KBM-7 (cell line): ENCODE data around the gene PLCH2.
A peak's percentile ranks its signal among the peaks of the same experiment; 100 is the strongest.

Source experiments
- DNase-seq: peaks from one replicate; pipeline ENCODE4 v3.0.0-alpha.2; 2015
- in situ Hi-C: fragments of 300-500 bp; cut with MboI; formaldehyde crosslinking; loops from 2 replicates; pipeline ENCODE4 v1.14.3; 2020; ENCODE audit warnings: low sequenced_read_pairs, low pct_unique_long_range_greater_than_20kb, mixed read lengths

Gene PLCH2, protein sequence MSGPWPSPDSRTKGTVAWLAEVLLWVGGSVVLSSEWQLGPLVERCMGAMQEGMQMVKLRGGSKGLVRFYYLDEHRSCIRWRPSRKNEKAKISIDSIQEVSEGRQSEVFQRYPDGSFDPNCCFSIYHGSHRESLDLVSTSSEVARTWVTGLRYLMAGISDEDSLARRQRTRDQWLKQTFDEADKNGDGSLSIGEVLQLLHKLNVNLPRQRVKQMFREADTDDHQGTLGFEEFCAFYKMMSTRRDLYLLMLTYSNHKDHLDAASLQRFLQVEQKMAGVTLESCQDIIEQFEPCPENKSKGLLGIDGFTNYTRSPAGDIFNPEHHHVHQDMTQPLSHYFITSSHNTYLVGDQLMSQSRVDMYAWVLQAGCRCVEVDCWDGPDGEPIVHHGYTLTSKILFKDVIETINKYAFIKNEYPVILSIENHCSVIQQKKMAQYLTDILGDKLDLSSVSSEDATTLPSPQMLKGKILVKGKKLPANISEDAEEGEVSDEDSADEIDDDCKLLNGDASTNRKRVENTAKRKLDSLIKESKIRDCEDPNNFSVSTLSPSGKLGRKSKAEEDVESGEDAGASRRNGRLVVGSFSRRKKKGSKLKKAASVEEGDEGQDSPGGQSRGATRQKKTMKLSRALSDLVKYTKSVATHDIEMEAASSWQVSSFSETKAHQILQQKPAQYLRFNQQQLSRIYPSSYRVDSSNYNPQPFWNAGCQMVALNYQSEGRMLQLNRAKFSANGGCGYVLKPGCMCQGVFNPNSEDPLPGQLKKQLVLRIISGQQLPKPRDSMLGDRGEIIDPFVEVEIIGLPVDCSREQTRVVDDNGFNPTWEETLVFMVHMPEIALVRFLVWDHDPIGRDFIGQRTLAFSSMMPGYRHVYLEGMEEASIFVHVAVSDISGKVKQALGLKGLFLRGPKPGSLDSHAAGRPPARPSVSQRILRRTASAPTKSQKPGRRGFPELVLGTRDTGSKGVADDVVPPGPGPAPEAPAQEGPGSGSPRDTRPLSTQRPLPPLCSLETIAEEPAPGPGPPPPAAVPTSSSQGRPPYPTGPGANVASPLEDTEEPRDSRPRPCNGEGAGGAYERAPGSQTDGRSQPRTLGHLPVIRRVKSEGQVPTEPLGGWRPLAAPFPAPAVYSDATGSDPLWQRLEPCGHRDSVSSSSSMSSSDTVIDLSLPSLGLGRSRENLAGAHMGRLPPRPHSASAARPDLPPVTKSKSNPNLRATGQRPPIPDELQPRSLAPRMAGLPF (N-terminal part only)

DNA sequence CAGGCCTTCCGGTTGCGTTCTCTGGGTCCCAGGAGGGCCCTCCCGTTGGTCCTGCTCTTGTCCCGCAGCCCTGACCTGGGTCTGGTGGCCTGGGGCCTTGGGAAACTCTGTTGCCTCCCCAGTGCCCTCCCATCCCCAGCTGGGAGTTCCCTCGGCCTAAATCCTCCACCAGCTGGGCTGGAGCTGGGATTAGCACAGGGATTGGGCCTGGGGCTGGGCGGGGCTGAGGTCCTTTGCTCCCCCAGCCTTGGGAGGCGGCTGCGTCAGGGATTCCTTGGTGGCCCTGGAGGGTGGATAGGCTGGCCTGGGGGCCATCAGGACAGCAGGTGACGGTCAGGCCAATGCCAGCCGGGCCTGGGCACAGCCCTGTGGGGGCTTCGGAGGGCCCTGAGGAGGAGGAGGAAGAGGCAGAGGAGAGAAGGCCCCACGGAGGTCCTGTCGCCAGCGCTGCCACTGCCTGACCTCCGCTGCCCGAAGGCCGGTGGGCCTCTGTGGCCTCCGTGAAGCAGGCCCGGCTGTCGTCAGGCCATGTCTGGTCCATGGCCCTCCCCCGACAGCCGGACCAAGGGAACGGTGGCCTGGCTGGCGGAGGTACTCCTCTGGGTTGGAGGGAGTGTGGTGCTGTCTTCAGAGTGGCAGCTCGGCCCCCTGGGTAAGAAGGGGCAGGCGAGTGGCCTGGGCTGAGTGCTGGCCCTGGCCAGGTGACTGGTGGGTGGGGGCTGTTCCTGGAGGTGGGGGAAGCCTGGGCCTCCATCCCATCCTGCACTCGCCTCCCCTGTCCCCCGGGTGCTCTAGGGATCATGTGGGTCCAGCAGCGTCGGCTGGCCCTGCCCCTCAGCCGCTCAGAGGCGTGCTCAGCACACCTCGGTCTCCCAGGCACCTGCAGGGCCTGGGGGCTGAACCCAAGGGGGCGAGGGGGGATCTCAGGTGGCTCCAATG lies at the start of gene PLCH2:
PLCH2 (plus strand) TSS at position 229 of the 939 bp plus-strand sequence; CDS start at position 529, 300 bp downstream.
- in situ Hi-C loops, result no loop called here
- no peak for DNase-seq

DNA sequence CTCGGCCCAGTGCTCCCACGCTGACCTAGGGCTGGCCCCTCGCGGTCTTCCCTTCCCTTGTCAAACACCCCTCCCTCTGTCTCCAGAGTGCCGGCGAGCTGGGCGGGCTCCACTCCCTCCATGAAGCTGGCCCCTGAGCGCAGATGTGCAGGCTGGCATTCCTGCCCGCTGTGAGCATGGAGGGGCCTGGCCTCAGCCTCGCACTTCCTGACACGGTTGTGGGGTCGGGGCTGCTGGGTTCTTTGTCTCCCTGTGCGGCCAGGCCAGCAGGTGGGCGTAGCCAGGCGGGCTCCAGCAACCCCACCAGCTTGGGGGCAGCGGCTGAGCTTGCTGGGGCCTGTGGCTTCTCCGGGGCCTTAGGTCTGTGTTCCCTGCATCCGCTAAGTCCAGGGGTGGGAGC lies 49.5 kb upstream of the PLCH2 start:
- in situ Hi-C loops, result no loop called here

DNA sequence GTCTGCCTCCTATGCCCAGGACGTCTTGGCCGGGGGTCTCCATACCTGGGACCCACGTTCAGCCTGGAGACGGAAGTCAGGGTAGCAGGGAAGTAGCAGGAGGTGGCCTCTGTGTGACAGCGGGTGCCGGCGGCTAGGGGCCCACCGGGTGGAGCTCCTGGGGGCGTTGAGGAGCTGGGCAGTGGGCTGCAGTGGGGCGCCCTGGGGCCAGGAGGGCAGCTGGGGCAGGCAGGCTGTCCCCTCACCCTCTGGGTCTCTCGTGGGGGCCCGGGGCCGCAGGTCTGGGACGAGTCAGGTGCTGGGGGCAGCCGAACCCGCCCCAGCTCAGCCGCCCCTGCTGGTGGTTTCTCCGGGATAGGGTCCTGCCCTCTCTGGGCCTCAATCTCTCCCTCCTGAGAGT lies 49.0 kb upstream of the PLCH2 start:
- in situ Hi-C loops, result no loop called here
- DNase-seq, result no peak

More for the DNA sequence above, 49.5 kb upstream of the PLCH2 start:
- no peak for DNase-seq

DNA sequence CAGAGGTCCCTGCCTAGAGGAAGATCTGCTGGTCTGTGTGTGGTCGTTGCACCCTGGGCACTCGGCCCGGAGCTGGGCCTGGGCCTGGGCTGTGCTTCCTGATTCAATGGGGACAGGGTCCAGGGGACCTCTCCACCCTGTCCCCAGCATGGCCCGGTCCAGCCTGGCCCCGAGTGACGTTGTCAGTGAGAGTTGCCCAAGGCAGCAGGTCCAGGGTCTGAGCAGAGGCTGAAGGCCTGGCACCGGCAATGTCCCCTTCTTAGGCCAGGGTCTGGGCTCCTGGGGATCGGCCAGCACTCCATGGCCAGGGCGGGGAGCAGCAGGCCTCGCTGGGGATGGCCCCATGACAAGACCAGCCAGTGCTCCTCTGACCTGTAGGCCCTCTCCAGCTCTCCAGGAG lies 48.1 kb upstream of the PLCH2 start:
- in situ Hi-C loops, result no loop called here
- no peak for DNase-seq

DNA sequence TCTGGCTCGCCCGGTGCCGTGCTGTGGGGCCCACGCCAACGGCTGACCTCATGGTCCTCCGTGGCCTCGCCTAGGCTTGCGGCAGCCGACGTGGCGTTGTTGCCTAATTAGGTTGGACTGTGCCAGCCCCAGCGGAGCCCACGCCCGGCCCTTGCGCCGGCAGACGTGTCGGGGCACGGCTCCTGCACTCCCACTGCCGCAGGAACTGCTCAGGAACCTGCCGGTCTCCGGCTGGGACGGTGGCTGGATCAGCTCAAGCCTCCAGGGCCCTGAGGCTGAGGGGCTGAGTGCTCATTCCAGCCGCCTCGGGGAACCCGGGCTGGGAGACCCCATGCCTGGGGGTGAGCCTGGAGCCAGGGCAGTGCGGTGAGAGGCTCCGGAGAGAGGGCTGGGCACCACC lies 47.6 kb upstream of the PLCH2 start:
- in situ Hi-C loops, result no loop called here
- no peak for DNase-seq

DNA sequence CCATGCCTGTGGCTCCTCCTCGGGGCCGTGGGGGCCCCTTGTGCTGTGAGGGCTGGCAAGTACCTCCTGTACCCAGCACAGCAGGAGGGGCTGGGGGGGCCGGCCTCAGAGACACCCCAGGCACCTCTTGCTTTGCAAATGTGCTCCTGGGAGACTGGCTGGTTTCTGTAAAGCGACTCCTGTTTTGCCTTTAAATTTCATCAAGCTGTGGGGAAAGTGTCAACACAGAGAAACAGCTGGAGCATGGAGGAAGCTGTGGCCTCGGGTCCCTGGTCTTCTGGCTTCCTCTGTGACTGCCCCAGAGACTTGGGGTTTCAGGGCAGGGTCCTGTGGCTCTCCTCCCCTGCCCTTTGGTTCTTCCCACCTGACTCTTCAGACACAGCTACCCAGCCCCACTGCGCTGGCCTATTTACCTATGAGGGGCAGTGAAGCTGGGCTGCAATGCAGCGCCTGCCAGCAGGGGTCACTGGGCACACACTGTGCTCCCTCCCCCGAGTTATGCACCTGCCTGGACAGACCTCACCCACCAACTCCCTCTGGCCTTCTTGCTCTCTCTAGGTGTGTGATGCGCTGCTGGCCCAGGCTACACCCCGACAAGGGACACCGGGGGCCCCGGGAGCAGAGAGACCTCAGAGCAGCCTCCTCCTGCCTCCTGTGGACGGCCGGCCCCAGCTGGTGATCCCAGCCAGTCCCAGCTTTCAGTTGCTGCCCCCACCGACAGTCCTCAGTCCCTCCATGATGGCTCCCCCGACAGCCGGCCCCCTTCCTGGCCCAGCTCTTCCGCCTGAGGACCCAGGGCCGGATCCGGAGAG lies 46.1 kb upstream of the PLCH2 start:
- peak; percentile 31 for DNase-seq
- in situ Hi-C loops, result no loop called here

DNA sequence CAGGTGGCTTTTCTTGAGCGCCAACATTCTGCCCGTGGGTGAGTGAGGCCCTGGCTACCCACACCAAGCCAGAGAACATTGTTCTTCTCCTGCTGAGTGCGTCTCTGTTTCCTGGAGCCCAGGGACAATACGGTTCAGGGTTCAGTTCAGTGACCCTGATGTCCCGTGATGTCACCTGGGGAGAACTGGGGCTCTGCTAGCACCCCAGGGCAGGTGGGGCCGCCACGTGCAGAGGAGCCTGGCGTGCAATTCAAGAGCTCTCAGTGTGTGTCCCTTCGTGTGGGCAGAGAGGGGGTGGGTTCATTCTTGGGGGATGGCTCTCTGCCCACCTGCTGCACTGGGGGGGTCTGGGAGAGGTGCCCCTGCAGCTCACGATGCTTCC lies 45.5 kb upstream of the PLCH2 start:
- in situ Hi-C loops, result no loop called here

DNA sequence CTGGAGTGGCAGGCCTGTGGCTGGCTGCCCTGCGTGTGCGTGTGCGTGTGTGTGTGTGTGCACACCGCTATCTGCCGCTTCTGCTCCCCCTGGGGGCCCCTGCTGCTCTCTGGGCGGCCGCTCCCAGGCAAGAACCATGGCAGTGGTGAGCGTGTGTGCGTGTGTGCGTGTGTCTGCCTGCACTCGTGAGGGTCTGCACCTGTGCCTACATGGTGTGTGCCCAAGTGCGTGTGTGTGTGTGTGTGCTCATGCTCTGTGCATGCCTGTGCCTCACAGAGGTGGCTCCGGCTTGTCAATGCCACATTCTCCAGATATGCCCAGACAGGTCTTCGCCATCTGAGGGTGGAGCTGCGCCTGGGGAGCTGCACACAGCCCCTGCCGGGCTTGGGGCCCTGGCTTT lies 45.0 kb upstream of the PLCH2 start:
- in situ Hi-C loops, result no loop called here
- DNase-seq, result no peak

More for the DNA sequence above, 45.5 kb upstream of the PLCH2 start:
- no peak for DNase-seq

DNA sequence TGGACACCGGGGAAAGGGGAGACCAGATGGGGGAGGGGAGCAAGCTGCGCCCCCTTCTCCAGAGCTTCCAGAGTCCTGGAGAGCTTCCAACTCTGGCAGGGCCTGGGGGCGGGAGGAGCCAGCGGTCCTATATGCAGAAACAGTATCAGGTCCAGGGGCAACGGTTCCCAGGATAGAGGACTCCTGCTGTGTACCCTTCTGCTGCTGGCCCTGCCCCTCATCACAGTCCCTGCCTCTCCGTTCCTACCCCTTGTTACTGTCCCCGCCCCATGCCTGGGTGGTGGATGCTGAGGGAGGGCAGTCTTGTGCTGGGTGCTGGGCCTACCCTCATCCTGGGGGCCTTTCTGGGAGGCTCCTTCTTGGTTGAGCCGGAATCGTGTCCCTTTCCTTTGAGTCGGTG lies 44.6 kb upstream of the PLCH2 start:
- no peak for DNase-seq
- in situ Hi-C loops, result no loop called here

DNA sequence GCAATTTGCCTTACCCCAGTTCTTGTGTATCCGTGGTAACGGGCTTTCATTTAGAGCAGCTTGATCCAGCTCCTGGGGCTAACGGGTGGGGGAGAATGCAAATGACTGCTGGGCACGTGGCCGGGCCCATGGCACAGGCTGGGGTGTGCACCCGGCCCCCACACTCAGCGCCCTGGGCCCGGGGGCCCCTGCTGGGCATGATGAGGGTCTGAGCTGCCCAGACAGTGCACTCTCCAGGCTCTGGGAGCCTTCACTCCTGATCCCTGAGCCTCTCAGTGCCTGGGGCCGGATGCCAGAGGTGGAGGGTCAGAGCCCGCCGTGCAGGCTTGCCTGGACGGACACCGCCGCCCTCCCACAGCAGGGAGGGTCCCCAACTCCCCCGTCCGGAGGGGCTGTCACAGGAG lies 43.6 kb upstream of the PLCH2 start:
- in situ Hi-C loops, result no loop called here
- no peak for DNase-seq

DNA sequence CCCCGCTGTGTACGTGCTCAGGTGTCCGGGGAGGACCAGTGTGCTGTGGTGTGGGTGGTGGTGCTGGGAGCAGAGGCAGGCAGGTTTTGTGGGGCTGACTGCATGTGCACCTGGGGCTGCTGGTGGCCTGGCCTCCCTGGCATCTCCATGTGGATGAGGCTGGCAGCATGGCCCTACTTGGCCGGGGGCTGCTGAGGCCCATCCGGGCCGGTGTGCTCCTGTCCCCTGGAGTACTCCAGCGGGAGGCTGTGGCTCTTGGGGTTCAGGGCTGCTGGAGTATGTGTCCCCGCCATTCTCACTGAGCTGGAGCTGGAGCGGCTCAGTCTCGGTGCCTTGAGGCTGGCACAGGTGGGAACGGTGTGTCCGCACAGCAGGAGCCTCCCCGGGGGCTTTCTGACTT lies 42.9 kb upstream of the PLCH2 start:
- in situ Hi-C loops, result no loop called here
- DNase-seq, result no peak

DNA sequence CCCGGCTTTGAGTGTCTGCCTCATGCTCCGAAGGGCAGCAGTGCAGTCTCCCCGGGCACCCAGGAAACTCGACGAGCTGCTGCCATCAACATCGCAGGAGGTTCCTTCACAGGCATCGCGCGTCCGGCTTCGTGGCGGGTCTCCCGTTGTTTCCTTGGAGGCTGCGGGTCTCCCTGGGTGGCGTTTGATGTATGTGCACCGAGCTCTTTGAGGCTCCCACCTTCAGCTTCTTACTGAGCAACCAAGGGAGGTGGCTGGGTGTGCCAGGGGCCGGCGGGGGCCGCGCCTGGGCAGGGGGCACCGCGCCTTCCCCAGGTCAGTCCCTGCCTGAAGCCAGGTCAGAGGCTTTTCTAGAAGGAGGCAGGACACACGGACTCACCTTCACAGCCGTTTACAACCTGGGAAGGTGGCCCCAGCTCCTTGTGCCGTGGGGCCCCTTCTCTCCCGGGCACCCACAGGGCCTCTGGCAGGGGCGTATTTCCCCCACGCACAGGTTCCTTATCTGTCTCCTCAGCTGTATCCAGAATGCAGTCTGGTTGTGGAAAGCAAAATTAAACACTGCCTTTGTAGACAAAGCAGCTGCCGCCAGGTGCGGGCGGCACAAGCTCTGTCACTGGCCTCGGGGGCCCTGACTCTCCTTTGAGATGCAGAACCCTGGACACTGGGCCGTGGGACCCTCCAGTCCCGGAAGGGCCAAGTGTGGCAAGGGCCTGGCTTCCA lies 42.0 kb upstream of the PLCH2 start:
- DNase-seq, result no peak
- in situ Hi-C loops, result no loop called here

DNA sequence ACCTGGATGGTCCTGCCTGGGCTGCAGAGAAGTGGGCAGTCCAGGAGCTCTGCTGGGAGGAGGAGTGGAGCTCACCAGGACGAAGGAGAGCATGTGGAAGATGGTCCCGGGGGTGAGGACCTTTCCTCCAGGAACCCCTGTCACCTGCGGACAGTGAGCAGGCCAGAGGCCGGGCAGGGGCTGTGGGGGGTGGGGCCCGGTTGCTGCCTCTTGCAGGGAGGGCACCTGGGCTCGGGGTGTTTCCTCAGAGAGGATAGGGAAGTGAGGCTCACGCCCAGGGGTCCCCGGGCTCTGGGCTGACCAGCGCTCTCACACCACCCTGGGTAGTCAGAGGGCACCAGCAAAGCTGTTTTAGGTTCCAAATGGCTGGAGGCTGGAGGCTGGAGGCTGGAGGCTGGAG lies 41.0 kb upstream of the PLCH2 start:
- in situ Hi-C loops, result no loop called here
- DNase-seq, result no peak

DNA sequence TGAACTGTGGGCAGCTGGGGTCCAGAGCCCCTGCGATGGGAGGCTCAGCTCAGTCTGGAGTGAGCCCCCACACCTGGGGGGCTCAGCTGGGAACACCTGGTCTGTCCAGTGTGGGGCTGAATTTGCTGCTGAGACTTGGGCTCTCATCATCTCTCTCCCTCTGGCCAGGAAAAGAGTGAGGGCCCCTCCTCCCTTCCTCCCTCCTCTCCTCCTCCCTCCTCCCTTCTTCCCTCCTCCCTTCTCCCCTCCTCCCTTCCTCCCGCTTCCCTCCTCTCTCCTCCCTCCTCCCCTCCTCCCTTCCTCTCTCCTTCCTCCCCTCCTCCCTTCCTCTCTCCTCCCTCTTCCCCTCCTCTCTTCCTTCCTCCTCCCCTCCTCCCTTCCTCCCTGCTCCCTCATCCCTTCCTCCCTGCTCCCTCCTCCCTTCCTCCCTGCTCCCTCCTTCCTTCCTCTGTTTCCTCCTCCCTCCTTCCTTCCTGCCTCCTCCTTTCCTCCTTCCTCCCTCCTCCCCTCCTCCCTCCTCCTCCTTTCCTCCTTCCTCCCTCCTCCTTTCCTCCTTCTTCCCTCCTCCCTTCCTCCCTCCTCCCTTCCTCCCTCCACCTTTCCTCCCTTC lies 40.2 kb upstream of the PLCH2 start:
- in situ Hi-C loops, result no loop called here
- no peak for DNase-seq

DNA sequence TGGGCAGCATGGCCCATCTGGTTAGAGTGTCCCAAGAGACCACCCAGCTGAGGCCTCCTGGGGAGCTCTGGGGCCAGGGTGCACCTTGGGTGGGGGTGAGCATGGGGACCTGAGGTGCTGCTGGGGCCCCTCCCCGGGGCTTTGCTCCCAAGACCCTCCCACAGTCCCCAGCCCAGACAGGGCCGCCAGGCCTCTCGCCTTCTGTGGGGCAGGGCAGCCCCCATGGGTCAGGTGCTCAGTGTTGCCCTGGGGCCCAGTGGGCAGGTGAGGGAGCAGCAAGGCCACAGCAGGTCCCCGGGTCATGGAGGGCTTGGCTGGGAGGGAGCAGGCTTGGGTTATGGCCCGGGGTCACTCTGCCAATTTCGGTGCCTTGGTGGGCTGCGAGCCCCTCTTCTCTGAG lies 39.2 kb upstream of the PLCH2 start:
- in situ Hi-C loops, result no loop called here

DNA sequence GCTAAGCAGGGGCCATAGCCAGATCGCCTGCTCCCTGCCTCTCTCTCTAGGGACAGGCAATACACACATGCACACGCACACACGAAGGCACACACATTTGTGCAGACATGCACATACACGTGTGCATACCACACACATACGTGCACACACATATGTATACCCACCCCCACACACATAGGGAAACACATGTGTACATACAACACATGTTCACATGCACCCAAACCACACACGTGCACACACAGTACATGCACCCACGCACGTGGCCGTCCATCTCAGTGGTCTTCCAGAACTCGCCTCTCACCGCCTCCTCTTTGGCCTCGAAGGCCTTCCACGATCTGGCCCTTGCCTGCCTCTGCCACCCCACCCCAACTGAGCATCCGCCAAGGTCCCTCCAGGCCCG lies 38.5 kb upstream of the PLCH2 start:
- DNase-seq, result no peak
- in situ Hi-C loops, result no loop called here

More for the DNA sequence above, 39.2 kb upstream of the PLCH2 start:
- DNase-seq, result no peak

DNA sequence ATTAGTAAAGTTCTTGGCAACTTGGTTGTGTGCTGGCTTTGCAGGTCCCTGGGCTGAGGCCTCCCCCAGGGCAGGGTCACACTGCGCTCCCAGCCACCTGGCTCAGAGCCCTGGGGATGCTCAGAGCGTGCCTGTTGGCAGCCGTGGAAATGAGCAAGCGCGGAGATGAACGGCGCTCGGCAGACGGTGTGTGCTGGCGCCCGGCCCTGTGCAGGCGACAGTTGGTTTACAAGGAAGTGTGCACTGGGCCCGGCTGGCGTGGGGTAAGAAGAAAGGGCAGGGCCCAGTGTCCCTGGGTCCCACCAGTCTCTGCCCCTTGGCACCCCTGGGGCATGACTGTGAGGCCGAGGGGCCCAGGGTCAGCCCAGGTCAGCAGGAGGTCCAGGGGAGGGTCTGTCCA lies 38.1 kb upstream of the PLCH2 start:
- in situ Hi-C loops, result no loop called here
- no peak for DNase-seq
